GM23338 (cell line): ENCODE measurements around the gene GLG1. TPM values are rescaled to one million over a fixed set of nuclear protein-coding genes. Genes with fewer than 3 reads are reported as not detected.
"Not testable (repeated sequence)": the region's sequence is repeated elsewhere in the genome, so short reads cannot be mapped to it uniquely, and the experiment has no call there.

ENCODE experiments used
- ATAC-seq: fragments of 200-7000 bp; cut with Tn5 transposase; 3 replicates; pipeline ENCODE4 v1.9.1; 2020
- DNase-seq: peaks from one replicate; pipeline ENCODE4 v3.0.0-alpha.2; 2015; ENCODE audit warnings: low spot score
- H2AFZ ChIP-seq: fragments of 200-600 bp; sonication (generic); 2 replicates; pipeline ENCODE4 v1.8.0; 2016; ENCODE audit warnings: antibody characterized with exemption, mild to moderate bottlenecking, moderate library complexity
- H3F3A ChIP-seq: fragments of 200-600 bp; sonication (generic); replicated peaks from 2 replicates; pipeline ENCODE4 v1.8.0; 2017; ENCODE audit warnings: antibody characterized with exemption, mixed run types, low read depth
- H3K27ac ChIP-seq: fragments of 200-600 bp; sonication (generic); 2 replicates; pipeline ENCODE4 v1.6.1; 2016; ENCODE audit warnings: low read depth
- H3K27me3 ChIP-seq: fragments of 200-600 bp; sonication (generic); 2 replicates; pipeline ENCODE4 v1.8.0; 2016; ENCODE audit warnings: mild to moderate bottlenecking, mixed run types, moderate library complexity; ENCODE audit not compliant: insufficient read depth
- H3K36me3 ChIP-seq: fragments of 200-600 bp; sonication (generic); 2 replicates; pipeline ENCODE4 v1.8.0; 2016; ENCODE audit warnings: mild to moderate bottlenecking; ENCODE audit not compliant: insufficient read depth
- H3K4me1 ChIP-seq: fragments of 200-600 bp; sonication (generic); 2 replicates; pipeline ENCODE4 v1.8.0; 2016; ENCODE audit warnings: mild to moderate bottlenecking, moderate library complexity; ENCODE audit not compliant: insufficient read depth
- H3K4me2 ChIP-seq: fragments of 200-600 bp; sonication (generic); 2 replicates; pipeline ENCODE4 v1.7.1; 2017; ENCODE audit warnings: mixed run types
- H3K4me3 ChIP-seq: fragments of 200-600 bp; sonication (generic); 2 replicates; pipeline ENCODE4 v1.6.1; 2016; ENCODE audit warnings: mixed run types
- H3K79me2 ChIP-seq: fragments of 200-600 bp; sonication (generic); replicated peaks from 2 replicates; pipeline ENCODE4 v1.8.0; 2017; ENCODE audit warnings: mild to moderate bottlenecking; ENCODE audit not compliant: insufficient read depth
- H3K9me2 ChIP-seq: fragments of 200-600 bp; sonication (generic); 2 replicates; pipeline ENCODE4 v1.8.0; 2017; ENCODE audit not compliant: insufficient read depth
- H4K20me1 ChIP-seq: fragments of 200-600 bp; sonication (generic); replicated peaks from 2 replicates; pipeline ENCODE4 v1.8.0; 2017; ENCODE audit warnings: mild to moderate bottlenecking; ENCODE audit not compliant: insufficient read depth
- H3K27ac Mint-ChIP-seq: 2 replicates; pipeline ENCODE4 v1.8.0; 2020; ENCODE audit warnings: inconsistent platforms, mild to moderate bottlenecking, moderate library complexity, mixed read lengths
- H3K27me3 Mint-ChIP-seq: 3 replicates; pipeline ENCODE4 v1.8.0; 2022; ENCODE audit warnings: low read depth, mild to moderate bottlenecking, moderate library complexity, mixed read lengths, inconsistent platforms; ENCODE audit not compliant: insufficient read depth, poor library complexity
- H3K36me3 Mint-ChIP-seq: 3 replicates; pipeline ENCODE4 v1.8.0; 2021; ENCODE audit warnings: low read depth, mild to moderate bottlenecking, inconsistent platforms, moderate library complexity, mixed read lengths
- H3K4me1 Mint-ChIP-seq: 3 replicates; pipeline ENCODE4 v1.8.0; 2020; ENCODE audit warnings: mild to moderate bottlenecking, inconsistent platforms, mixed read lengths
- H3K4me3 Mint-ChIP-seq: 3 replicates; pipeline ENCODE4 v1.8.0; 2021; ENCODE audit warnings: moderate library complexity, mild to moderate bottlenecking, inconsistent platforms, mixed read lengths
- H3K9me3 Mint-ChIP-seq: 3 replicates; pipeline ENCODE4 v1.8.0; 2020; ENCODE audit warnings: moderate library complexity, mild to moderate bottlenecking, inconsistent platforms, mixed read lengths
- CREB1 ChIP-seq: fragments of 250-450 bp; sonication (Bioruptor Pico); IDR thresholded peaks from 2 replicates; pipeline ENCODE4 v1.5.0; 2020; ENCODE audit warnings: low read depth, mild to moderate bottlenecking, moderate library complexity
- EZH2 ChIP-seq: fragments of 200-600 bp; sonication (generic); IDR thresholded peaks from one replicate; pipeline ENCODE4 v1.8.0; 2017; ENCODE audit warnings: antibody characterized with exemption, mild to moderate bottlenecking, low read depth; ENCODE audit not compliant: unreplicated experiment
- JUNB ChIP-seq: IDR thresholded peaks from one replicate; pipeline ENCODE4 v1.6.1; 2016; ENCODE audit warnings: antibody characterized with exemption; ENCODE audit not compliant: unreplicated experiment
- NANOG ChIP-seq: IDR thresholded peaks from 2 replicates; pipeline ENCODE4 v1.6.1; 2016; ENCODE audit warnings: antibody characterized with exemption, borderline replicate concordance
- POLR2AphosphoS5 ChIP-seq: IDR thresholded peaks from 2 replicates; pipeline ENCODE4 v1.6.1; 2016; ENCODE audit warnings: antibody characterized with exemption, low read depth
- STAT1 ChIP-seq: IDR thresholded peaks from one replicate; pipeline ENCODE4 v1.6.1; 2016; ENCODE audit warnings: antibody characterized with exemption; ENCODE audit not compliant: unreplicated experiment
- ZNF114 ChIP-seq: fragments of 250-450 bp; sonication (Bioruptor Pico); IDR thresholded peaks from 2 replicates; pipeline ENCODE4 v1.5.0; 2020; ENCODE audit warnings: mild to moderate bottlenecking, moderate library complexity
- ZNF331 ChIP-seq: fragments of 250-450 bp; sonication (Bioruptor Pico); IDR thresholded peaks from 2 replicates; pipeline ENCODE4 v1.5.0; 2020; ENCODE audit warnings: low read depth, mild to moderate bottlenecking, moderate library complexity
- ZNF462 ChIP-seq: fragments of 250-450 bp; sonication (Bioruptor Pico); IDR thresholded peaks from 2 replicates; pipeline ENCODE4 v1.5.0; 2020; ENCODE audit warnings: mild to moderate bottlenecking, moderate library complexity
- polyA plus RNA-seq: library from polyadenylated mRNA; unstranded; fragments of >200 nt; fragmentation: Nextera tagmentation; extraction: Ambion mirVana; gene quantifications from 2 replicates; pipeline ENCODE4 v1.2.1, GENCODE V29; 2016
- total RNA-seq: library from RNA; depleted of rRNA; stranded (reverse); fragments of >200 nt; shearing (Covaris generic); gene quantifications from 2 replicates; pipeline ENCODE4 v1.2.3, GENCODE V29; 2014

Gene GLG1
- total and polyA plus RNA-seq, 2 experiments from 2014 or later, result 61.2 to 211 TPM

- TF ChIP-seq ZNF114 (CRISPR knock-in tag), result no peak
- no peak for TF ChIP-seq CREB1 (CRISPR knock-in tag)
- TF ChIP-seq JUNB, result no peak
- no peak for TF ChIP-seq ZNF462 (CRISPR knock-in tag)
- no peak for TF ChIP-seq EZH2
- no peak for TF ChIP-seq ZNF331 (CRISPR knock-in tag)
- TF ChIP-seq POLR2AphosphoS5, result no peak
Observed at GRCh38 chr16:74522160-74522559, 84.8 kb downstream of the GLG1 start (continued).

GRCh38 chr16:74521691-74522090 lies 85.2 kb downstream of the GLG1 start:
- DNase-seq (peak; percentile 5), ATAC-seq (no peak)
- H3F3A ChIP-seq, result no peaks in the 10 kb centered on the region
- TF ChIP-seq STAT1 (no peak), EZH2 (no peak), JUNB (no peak), NANOG (no peak), ZNF331 (CRISPR knock-in tag) (no peak), CREB1 (CRISPR knock-in tag) (no peak), POLR2AphosphoS5 (no peak)
- H3K4me3 ChIP-seq, result no peak overlapping the region
- H3K4me1 ChIP-seq, result no peaks in the 10 kb centered on the region
- Mint-ChIP-seq H3K9me3 (no peaks in the 10 kb centered on the region; the same call in 2 of the 3 replicates), H3K4me3 (no peak overlapping the region), H3K36me3 (peaks cover 23% of the 10 kb centered on the region; the same call in 2 of the 3 replicates), H3K27me3 (no peaks in the 10 kb centered on the region), H3K4me1 (no peaks in the 10 kb centered on the region), H3K27ac (no peak overlapping the region)
- no peaks in the 10 kb centered on the region; the same call in 1 of the 2 replicates for H3K36me3 ChIP-seq
- no peaks in the 10 kb centered on the region for H3K27me3 ChIP-seq
- peaks cover 20% of the 10 kb centered on the region for H3K79me2 ChIP-seq
- H3K9me2 ChIP-seq, result no peaks in the 10 kb centered on the region
- peaks cover 3% of the 10 kb centered on the region for H4K20me1 ChIP-seq
- no peak overlapping the region for H3K27ac ChIP-seq
- no peak overlapping the region for H2AFZ ChIP-seq
- no peak overlapping the region for H3K4me2 ChIP-seq

- ATAC-seq, H3K4me3 ChIP-seq, H2AFZ ChIP-seq, H3K4me3 Mint-ChIP-seq, H3K27ac Mint-ChIP-seq, H3K36me3 ChIP-seq, H3F3A ChIP-seq, H3K27ac ChIP-seq, H3K27me3 Mint-ChIP-seq, H3K4me1 Mint-ChIP-seq, H3K4me1 ChIP-seq, H3K27me3 ChIP-seq, DNase-seq, H3K4me2 ChIP-seq, H3K9me2 ChIP-seq, H3K9me3 Mint-ChIP-seq: not testable (repeated sequence)
- H3K79me2 ChIP-seq, result peaks cover 39% of the 10 kb centered on the region
- peaks cover 12% of the 10 kb centered on the region; the same call in 2 of the 3 replicates for H3K36me3 Mint-ChIP-seq
- peaks cover 10% of the 10 kb centered on the region for H4K20me1 ChIP-seq
Observed at GRCh38 chr16:74518934-74519333, 88.0 kb downstream of the GLG1 start.
